Measurements from ENCODE around the gene TSPAN11.

DNA sequence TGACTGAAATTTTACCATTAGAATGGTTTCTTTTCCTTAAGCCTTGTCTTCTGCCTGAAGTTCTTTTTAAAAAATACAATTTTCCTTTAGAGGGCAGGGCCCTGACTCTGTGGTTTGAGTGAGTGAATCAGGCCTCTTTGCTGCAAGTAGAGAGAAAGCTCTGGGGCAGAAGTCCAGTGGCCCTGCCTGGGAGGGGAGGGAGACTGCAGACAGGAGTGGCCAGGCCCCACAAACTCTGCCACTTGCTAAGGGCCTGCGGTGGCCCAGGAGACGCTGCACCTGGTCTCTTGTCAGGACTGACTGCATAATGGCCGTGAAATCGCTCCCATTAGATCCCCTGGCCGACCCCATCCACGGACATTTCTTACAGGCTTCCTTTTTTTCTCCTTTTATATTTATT, 25.5 kb downstream of the TSPAN11 start:
- TF ChIP-seq, protein P1, sequence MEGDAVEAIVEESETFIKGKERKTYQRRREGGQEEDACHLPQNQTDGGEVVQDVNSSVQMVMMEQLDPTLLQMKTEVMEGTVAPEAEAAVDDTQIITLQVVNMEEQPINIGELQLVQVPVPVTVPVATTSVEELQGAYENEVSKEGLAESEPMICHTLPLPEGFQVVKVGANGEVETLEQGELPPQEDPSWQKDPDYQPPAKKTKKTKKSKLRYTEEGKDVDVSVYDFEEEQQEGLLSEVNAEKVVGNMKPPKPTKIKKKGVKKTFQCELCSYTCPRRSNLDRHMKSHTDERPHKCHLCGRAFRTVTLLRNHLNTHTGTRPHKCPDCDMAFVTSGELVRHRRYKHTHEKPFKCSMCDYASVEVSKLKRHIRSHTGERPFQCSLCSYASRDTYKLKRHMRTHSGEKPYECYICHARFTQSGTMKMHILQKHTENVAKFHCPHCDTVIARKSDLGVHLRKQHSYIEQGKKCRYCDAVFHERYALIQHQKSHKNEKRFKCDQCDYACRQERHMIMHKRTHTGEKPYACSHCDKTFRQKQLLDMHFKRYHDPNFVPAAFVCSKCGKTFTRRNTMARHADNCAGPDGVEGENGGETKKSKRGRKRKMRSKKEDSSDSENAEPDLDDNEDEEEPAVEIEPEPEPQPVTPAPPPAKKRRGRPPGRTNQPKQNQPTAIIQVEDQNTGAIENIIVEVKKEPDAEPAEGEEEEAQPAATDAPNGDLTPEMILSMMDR (conservative IDR thresholded peaks at IDR 0.05; ENCODE audit: low read length): no peak
- no peak for TF ChIP-seq EZH2phosphoT487 (IDR thresholded peaks at IDR 0.05; ENCODE audit: borderline replicate concordance)
